COR-L47 (cell line): ENCODE results near the gene CACNA1H.
"Not testable (repeated sequence)": the region's sequence is repeated elsewhere in the genome, so short reads cannot be mapped to it uniquely, and the experiment has no call there.

Experiments used
- DNase-seq: peaks from one replicate; lab custom pipeline; 2025; lab: John Stamatoyannopoulos, UW

The CACNA1H gene

DNA sequence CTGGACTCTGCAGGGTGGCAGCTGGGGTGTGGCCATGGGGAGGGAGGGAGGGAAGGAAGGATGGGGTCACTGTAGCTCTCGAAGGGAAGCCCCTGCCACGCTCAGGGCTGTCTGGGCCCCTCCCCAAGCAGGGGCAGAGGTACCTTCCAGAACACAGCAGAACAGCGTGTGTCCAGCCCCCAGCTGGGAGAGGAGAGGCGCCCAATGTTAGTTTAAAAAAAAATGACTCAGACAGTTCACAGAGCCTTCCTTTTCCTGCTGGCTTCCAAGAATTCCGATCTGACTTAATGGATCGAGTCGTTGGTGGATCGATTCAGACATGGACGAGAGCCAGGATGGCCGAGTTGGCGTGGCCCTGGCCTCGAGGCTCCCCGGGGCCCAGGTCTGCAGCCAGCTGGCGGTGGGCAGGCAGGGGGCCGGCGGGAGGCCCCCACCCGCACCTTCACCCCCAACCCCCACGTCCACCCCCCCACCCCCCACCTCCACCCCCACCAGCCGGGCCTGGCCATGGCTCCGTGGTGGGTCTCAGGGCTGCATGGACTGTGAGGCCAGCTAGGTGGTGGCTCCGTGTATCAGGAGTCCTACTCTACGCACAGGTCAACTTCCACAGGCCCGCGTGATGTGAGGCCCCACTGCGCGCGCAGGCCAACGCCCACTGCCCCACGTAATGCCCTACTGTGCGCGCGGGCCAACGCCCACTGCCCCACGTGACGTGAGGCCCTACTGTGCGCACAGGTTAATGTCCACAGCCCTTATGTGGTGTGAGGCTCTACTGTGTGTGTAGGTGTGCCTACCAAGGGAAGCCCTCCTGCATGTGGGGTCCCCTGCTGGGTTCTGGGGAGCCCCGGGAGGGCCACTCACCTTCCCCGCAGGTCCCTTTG is 21.8 kb downstream of the CACNA1H start:
- DNase-seq = no peak

DNA sequence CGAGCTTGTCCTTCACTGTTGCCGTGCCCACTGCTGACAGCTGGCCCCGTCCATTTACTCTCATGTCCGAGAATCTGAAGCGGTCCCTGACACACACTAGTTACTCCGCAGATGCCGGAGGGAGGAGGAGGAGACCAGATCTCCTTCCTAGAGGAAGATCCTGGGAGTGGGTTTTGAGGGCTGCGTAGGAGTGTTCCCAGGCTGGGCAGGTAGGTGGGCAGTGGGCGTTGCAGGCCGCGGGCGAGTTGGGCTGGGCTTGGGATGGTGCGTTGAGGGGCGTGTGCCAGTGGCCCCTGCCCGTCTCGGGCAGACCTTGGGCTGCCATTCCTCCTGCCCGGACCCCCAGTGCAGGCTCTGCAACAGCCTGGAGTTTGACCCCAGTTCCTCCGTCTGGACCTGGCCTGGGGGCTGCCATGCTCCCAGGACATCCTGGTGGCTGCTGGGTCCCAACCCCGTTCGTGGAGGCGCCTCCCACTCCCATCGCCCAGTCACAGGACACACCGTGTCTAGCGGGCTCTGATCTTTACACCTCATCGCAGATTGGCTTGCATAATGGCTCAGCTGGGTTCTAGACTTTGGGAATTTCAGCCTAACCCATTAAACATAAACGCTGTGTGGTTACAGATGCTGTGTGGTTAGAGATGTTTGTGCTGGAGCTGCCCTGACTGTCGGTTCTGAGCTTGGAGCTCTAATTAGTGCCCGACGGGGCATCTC is 22.8 kb downstream of the CACNA1H start:
- DNase-seq = no peak

DNA sequence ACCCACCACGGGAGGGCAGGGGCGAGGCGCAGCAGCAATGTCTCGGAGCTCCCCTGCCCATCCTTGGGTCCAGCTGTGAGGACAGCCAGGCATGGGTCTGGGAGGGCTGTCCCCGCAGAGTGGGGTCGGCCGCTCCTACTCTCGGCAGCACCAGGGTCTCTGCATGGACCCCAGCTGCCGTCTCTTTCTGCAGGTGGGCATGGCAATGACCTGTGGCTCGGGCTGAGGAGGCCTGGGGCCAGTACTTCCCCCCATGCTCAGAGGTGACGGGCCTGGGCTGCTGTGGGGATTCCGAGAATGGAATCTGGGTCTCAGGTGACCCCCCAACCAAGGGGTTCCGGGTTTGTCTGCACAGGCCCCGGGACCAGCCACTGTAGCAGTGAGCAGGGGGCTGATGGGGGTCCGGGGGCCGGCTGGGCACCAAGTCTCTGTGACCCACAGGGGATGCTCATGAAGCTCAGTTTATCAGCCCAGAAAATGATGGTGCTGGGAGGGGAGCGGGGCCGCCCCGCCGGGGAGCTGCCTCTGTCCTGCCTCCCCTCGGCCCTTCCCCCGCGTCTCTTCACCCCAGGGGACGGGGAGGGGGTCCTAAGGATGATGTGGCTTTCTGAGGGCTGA is 23.5 kb downstream of the CACNA1H start:
- DNase-seq = no peak

DNA sequence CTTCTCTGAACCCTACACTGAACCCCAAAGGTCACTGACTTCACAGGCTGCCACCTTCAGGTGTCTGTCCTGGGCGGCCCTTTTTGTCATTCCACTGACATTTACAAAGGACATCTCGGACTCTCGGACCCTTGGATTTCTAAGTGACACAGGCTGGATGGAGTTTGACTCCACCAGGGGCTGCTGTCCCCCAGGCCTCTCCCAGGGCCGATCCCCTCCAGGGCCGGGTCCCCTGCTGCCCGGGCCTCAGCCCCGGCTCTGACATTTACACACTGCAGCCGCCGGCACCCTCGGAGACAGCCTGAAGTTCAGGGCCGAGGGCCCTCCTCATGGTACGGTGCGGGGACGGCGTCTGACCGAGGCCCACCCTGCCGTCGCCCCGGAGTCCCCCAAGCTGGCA is 24.1 kb downstream of the CACNA1H start:
- DNase-seq = no peak

DNA sequence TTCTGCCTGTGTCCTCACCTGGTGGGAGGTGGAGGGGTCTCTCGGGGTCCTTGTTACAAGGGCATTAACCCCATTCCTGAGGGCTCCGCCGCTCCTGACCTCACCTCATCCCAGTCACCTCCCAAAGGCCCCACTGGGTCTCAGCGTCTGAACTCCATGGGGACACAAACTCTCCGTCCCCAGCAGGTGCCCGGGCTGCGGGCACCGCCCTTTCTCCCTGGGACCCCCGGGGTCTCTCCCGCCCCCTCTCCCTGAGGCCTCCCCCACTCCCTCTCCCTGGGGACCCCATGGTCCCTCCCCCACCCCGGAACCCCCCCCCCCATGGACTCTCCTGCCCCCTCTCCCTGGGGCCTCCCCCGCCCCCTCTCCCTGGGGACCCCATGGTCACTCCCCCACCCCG is 24.8 kb downstream of the CACNA1H start:
- no peak for DNase-seq

DNA sequence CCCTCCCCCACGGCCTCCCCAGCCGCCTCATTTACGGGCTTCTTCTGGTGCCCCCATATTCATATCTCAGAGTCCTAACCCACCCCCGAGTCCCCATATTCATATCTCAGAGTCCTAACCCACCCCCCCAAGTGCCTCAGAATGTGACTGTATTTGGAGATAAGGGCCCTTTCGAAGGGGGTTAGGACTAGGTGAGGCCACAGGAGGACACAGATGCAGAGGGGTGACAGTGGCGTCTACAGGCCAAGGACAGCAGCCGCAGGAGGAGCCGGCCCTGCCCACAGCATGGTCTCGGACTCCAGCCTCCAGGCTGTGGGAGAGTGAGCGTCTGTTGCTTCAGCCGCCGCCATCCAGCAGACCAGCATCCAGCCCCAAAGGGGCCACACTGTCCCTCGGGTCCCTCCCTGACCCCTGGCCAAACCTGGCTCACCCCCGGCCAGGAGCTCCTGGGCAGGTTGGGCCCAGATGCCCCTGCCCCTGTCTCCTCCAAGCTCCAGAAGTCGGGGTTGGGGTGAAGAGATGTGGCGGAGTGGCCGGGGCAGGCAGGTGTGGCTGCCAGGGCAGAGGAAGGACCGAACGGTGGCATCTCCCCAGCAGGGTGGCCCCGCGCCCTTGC is 25.5 kb downstream of the CACNA1H start:
- DNase-seq = no peak

DNA sequence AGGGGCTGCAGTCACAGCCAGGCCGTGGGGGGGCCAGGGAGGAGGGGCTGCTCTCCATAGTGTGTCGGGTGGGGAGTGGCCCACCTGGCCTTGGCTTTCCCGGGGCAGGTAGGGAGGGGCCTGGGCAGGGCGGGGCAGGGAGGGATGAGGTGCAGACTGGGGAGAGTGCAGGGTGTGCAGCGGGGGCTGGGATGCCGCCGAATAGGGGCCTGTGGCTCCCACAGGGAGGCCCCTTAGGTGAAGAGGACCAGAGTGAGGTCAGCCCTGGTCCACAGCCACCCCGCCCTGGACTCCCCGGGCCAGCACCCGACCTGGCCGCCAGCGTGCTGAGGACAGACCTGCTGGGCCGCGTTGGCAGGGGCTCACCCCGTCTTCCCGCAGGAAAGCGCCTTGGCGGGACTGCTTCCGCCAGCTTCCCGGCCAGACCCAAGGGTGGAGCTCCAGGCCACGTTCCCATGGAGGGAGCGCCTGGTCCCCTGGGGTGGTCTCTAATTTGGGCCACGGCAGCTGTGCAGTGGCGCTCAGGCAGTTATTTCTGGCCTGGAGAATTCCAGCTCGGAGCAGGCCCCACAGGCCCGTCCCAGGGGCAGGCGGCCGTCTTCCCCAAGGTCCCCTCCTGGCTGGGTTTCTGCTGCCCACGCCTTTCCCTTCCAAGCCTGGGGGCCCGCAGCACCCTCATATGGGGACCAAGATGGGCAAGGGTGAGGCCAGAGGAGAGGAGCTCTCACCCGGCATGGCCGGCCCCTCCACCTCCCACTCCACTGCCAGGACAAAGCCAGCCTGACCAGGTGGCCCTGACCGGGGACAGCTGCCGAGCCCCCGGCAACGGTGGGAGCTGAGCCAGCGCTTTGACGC is 27.9 kb downstream of the CACNA1H start:
- no peak for DNase-seq

DNA sequence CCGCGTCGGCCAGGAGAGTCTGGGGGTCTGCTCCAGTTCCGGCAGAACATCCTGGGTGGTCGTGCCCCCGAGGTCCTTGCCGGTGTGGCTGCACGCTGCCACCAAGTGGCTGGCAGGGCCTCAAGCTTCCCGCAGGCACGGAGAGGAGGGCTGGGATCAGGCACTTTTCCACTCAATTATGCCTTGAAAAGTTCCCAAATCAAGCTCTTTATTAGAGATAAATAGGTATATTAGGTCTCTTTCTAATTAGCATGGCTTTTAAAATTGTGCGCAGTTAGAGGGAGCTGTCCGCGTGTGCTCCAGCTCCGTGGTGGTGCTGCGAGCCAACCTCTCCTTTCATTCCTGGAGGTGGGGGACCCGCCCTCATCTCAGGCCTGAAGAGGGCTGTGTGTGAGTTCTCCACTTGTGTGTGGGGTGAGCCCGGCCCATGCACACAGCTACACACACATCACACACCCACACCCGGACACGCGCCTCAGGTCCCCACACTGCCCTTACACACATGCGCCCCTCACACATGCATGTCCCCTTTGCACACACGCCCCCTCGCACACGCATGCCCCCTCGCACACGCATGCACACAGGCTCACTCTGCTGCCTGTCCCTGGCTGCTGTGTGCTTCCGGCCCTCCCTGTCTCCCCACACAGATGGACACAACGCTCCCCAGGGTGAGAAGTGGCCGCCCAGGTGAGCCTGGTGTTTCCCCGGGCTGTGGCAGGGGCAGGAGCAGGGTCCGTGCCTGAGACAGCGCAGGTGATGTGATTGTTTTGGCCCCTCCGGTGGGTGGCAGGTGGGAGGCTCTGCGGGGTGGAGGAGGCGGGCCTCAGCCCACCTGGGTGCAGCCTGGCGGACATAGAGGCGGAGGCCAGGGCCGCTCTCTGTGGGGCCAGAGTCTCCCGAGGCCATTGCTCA is 28.8 kb downstream of the CACNA1H start:
- no peak for DNase-seq

DNA sequence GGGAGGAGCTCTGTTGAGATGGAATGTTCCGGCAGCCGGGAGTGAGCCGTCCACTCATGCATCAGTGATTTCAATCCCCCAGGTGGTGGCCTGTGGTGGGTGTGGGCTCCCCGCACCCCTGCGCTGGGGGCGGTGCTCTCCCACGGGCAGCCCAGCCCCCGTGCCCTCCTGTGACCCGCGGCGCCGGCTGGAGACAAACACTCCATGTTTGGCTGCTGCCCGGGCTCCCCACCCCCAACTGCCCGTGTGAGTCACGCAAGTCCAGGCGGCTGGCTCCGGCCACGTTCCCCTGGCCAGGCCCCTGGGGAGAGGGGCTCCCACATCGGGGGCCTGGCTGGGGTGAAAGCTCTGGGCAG is 29.4 kb downstream of the CACNA1H start:
- peak; percentile 79 for DNase-seq

DNA sequence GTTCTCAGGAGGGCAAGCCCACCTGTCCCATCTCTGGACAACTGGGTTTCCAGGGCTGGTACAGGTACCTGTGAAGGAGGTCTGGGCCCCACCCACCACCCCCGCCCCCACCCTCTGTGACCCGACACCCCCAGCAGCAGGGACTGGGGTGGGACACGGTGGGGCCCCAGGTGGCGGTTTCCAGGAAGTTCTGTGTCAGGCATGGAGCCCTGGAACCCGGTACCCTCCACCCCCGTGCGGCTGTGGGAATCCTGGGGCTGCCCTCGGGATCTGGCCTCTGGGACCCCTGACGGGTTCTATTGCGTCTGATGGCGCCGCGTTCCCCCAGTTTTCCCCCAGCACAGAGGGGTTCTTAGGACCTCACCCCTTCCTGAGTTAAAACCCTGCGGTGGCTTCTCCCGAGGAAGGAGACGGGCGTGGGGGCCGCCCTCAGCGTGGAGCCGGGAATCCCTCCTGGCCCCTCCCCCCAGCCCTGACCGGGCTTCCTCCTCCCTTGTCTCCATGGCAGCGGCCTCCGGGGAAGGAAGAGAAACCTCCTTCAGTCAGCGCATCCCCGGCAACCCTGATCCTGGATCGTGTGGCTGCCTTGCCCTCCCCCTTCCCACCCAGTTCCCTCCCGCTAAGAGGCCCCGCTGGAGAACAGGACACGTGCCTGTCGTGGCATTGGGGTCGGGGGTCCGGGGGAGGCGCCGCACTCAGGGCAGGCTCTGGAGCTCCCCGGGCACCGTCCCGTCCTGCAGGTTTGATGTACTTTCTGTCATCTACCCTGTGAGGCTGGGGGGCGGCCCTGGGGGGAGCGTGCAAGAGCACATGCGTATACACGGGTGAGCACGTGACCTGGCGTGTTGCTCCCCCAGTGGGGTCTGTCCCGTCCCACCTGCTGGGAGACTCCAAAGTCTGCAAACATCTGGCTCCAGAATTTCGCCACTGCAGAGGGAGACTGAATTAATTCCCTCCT is 30.3 kb downstream of the CACNA1H start:
- peak; percentile 93 for DNase-seq

DNA sequence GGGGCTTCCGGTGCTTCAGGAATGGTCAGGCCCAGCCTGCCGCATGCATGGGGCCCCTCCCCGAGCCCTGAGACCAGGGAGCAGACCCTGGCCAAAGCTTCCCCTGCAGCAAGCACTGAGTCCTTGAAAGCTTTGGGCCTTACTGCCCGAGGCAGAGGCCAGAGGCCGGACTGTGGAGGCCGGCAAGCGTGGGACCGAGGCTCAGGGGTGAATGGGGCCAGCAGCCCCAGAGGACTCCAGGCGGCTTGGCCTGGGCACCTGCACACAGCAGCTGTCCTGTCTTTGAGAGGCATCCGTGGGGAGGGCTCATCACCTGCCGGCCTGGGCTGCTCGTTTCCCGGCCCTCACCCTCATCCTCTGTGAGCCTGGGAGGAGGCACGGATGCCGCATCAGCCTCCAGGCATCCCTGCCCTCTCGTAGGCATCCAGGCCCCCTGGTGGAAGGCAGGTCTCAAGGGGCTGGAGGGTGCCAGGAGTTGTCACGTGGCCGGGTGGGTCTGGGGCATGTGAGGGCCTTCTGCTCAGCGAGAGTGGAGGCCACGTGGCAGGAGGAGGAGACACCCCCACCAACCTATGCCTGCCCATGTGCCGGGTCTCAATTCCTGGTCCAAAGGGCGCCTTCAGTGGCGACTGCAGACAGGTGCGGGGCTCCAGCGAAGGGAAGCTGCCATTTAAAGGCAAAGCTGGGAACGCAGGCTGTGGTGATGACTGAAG is 31.4 kb downstream of the CACNA1H start:
- DNase-seq = no peak

DNA sequence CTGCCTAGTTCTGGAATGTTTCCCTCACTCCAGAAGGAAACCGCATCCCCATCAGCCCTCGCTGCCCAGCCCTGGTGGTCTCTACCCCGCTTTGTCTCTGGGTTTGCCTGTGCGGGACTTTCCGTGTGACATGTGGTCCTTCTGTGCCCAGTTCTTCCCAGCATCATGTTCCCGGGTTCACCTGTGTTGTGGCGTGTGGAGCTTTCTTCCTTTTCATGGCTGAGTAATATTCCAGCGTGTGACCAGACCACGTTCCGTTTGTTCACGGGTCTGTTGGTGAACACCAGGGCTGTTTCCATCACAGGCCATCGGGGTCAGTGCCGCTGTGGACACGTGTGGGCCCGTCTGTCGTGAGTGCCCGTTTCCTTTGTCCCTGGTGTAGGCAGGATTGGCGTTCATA is 32.1 kb downstream of the CACNA1H start:
- DNase-seq = no peak

DNA sequence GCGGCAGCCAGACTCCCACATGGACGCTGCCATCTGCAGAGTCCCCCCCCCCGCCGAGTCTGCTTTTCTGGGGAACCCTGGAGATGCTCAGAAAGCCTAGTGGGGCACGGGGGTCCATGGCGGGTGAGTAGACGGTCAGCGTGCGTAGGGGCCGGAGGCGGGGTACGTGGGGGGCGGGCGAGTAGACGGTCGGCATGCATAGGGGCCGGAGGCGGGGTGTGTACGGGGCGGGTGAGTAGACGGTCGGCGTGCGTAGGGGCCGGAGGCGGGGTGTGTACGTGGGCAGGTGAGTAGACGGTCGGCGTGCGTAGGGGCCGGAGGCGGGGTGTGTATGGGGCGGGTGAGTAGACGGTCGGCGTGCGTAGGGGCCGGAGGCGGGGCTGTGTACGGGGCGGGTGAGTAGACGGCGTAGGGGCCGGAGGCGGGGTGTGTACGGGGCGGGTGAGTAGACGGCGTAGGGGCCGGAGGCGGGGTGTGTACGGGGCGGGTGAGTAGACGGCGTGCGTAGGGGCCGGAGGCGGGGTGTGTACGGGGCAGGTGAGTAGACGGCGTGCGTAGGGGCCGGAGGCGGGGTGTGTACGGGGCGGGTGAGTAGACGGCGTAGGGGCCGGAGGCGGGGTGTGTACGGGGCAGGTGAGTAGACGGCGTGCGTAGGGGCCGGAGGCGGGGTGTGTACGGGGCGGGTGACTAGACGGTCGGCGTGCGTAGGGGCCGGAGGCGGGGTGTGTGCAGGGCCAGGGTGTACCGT is 32.7 kb downstream of the CACNA1H start:
- not testable (repeated sequence) for DNase-seq

DNA sequence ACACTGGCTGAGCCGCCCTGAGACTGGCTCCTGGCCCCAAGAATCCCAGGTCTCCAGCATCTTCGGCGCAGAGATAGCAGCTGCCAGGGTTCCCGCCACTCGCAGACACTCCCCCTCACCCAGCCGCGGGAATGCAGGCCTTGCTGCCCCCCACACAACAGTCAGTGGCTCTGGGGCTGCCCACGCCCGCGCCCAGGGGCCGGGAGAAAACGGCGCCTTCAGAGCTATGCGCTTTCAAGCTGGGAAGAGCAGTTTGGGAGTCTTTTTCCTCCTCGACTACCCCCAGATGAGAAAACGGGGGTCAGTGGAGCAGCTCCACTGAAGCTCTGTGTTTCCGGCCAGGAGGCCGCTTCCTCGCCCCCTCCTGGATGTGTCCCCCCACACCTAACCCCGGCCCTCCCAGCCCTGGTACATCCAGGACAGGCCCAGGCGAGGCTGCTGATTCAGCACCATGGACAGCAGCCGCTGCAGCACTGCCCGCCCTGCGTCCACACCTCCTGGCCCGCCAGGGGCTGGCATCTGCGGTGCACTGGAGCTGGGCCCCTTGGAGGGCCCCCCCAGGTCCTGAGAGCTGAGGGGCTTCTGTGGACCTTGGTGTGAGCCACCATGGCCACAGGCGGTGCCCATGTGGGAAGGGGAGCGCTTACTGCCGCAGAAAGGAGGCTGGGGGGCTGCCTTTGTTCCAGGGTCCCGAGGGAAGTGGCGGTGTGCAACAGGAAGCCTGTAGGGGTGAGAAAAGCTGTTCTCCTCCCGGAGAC is 35.7 kb downstream of the CACNA1H start:
- no peak for DNase-seq

DNA sequence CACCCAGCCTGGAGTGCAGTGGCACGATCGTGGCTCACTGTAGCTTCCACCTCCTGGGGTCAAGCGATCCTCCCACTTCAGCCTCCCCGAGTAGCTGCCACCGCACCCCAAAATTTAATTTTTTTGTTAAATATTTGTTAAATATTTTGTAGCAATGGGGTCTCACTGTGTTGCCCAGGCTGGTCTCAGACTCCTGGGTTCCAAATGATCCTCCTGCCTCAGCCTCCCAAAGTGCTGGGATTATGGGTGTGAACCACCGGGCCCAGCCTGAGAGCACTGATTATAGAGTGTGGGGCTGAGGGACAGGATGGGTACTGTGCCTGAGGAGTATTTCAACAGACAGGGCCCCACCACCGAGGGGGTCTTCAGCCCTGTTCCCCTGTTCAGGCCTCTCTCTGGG is 36.5 kb downstream of the CACNA1H start:
- DNase-seq = no peak

DNA sequence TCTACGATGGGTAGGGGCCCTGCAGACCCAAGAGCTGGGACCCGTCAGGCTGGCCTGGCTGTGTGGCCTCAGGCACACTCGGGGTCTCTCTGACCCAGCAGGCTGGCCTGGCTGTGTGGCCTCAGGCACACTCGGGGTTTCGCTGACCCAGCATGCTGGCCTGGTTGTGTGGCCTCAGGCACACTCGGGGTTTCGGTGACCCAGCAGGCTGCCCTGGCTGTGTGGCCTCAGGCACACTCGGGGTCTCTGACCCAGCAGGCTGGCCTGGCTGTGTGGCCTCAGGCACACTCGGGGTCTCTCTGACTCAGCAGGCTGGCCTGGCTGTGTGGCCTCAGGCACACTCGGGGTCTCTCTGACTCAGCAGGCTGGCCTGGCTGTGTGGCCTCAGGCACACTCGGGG is 37.9 kb downstream of the CACNA1H start:
- not testable (repeated sequence) for DNase-seq

DNA sequence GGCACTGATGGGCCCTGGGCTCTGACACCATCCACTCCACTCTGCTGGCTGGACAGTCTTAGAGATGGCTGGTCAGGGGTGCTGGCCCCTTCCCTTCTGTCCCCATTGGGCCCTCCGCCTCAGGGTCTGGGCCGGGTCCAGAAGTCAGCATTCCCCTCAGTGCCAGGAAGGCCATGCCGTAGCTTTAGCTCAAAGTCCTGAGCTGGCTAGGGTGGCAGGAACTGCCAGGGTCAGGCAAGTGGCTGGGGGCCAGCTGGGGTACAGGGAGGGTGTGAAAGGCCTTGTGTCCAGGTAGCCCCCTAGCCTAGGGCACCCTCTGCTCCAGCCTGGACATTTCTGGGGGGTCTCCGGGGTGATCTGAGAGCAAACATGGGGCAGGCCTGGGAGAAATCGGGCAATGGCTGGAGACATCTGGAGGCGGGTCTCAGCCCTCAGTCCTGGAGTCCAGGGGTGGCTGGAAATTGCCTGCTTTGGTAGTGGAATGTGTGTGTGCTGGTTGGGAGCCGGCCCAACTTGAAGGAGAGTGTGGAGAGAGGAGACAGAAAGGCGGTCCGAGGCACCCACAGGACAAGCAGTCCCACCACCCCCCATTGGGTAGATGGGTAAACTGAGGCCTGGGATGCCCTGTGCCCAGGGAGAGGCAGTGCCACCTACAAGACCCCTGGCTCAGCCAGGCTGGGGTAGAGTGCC is 39.6 kb downstream of the CACNA1H start:
- DNase-seq = no peak
